ENCODE results near the gene GTF3A.

GTF3A gene

GRCh38 chr13:27450921-27451471, 26.6 kb downstream of the GTF3A start:
- peak in 1 of 2 experiments; percentile 17 for DNase-seq (ENCODE audit: low read depth in 1 of 2, low spot score in 1 of 2)
- Histone ChIP-seq H3K4me3 (replicated peaks; ENCODE audit: insufficient read depth, low read length) (peak overlapping the region; percentile 68), H3K27me3 (ENCODE audit: insufficient read depth, poor library complexity, severe bottlenecking) (no peaks in the 10 kb centered on the region), H3K27ac (replicated peaks) (peak overlapping the region; percentile 97)
- no peak for TF ChIP-seq GABPA (IDR thresholded peaks at IDR 0.05; ENCODE audit: low read depth)
- no peak for TF ChIP-seq POLR2AphosphoS5 (IDR thresholded peaks at IDR 0.05; ENCODE audit: low read depth)
- TF ChIP-seq SPI1 (IDR thresholded peaks at IDR 0.05; ENCODE audit: borderline replicate concordance, low read depth), result no peak
- no peak for TF ChIP-seq CTCF (IDR thresholded peaks at IDR 0.05; ENCODE audit: insufficient read depth, low read length)
- TF ChIP-seq, protein P1, sequence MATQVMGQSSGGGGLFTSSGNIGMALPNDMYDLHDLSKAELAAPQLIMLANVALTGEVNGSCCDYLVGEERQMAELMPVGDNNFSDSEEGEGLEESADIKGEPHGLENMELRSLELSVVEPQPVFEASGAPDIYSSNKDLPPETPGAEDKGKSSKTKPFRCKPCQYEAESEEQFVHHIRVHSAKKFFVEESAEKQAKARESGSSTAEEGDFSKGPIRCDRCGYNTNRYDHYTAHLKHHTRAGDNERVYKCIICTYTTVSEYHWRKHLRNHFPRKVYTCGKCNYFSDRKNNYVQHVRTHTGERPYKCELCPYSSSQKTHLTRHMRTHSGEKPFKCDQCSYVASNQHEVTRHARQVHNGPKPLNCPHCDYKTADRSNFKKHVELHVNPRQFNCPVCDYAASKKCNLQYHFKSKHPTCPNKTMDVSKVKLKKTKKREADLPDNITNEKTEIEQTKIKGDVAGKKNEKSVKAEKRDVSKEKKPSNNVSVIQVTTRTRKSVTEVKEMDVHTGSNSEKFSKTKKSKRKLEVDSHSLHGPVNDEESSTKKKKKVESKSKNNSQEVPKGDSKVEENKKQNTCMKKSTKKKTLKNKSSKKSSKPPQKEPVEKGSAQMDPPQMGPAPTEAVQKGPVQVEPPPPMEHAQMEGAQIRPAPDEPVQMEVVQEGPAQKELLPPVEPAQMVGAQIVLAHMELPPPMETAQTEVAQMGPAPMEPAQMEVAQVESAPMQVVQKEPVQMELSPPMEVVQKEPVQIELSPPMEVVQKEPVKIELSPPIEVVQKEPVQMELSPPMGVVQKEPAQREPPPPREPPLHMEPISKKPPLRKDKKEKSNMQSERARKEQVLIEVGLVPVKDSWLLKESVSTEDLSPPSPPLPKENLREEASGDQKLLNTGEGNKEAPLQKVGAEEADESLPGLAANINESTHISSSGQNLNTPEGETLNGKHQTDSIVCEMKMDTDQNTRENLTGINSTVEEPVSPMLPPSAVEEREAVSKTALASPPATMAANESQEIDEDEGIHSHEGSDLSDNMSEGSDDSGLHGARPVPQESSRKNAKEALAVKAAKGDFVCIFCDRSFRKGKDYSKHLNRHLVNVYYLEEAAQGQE (IDR thresholded peaks at IDR 0.05; ENCODE audit: insufficient replicate concordance, low read depth), result no peak

DNA sequence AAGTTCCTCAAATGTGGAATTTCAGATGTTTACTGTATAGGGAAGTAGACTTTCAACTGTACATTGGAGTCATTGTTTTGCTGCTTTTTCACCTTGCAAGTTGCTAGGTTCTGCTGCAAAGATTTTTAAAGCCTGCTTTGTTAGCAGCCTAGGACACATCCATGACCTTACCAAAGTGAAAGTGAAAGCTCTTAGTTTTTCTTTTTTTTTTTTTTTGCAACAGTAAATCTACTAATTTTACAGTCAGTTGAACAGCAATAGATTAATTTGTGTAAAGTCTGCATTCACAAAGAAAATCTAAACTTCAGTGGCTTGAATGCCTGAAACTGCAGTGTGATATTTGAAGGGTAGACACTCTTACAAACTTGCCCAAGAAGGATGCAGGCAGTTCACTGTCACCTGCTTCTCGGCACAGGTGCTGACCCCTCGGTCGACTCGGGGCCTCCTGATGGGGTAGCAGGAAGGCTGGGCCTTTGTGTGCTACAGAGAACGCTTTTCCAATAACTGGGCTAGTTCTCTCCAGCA, 31.0 kb downstream of the GTF3A start:
- Histone ChIP-seq H3K27me3 (ENCODE audit: insufficient read depth, poor library complexity, severe bottlenecking) (no peaks in the 10 kb centered on the region), H3K27ac (replicated peaks) (peak overlapping the region; percentile 45), H3K4me3 (replicated peaks; ENCODE audit: insufficient read depth, low read length) (no peak overlapping the region)
- TF ChIP-seq GABPA (IDR thresholded peaks at IDR 0.05; ENCODE audit: low read depth), result no peak
- TF ChIP-seq, protein P1 (IDR thresholded peaks at IDR 0.05; ENCODE audit: insufficient replicate concordance, low read depth), result no peak
- no peak for DNase-seq (ENCODE audit: low read depth in 1 of 2, low spot score in 1 of 2)

- no peak for TF ChIP-seq CTCF (IDR thresholded peaks at IDR 0.05; ENCODE audit: insufficient read depth, low read length)
- TF ChIP-seq, protein P1 (IDR thresholded peaks at IDR 0.05; ENCODE audit: insufficient replicate concordance, low read depth), result no peak
- no peak for TF ChIP-seq GABPA (IDR thresholded peaks at IDR 0.05; ENCODE audit: low read depth)
- TF ChIP-seq POLR2AphosphoS5 (IDR thresholded peaks at IDR 0.05; ENCODE audit: low read depth), result no peak
- TF ChIP-seq SPI1 (IDR thresholded peaks at IDR 0.05; ENCODE audit: borderline replicate concordance, low read depth), result no peak
- no peak overlapping the region for H3K4me3 ChIP-seq (replicated peaks; ENCODE audit: insufficient read depth, low read length)
- H3K27me3 ChIP-seq (ENCODE audit: insufficient read depth, poor library complexity, severe bottlenecking), result no peaks in the 10 kb centered on the region
- H3K27ac ChIP-seq (replicated peaks), result no peak overlapping the region
- no peak for DNase-seq (ENCODE audit: low read depth in 1 of 2, low spot score in 1 of 2)
Measured at GRCh38 chr13:27461940-27462584, 37.6 kb downstream of the GTF3A start.
